Ishikawa (cell line): ENCODE measurements around the gene RNF125.

Experiments
- CEBPB ChIP-seq: IDR thresholded peaks from 2 replicates; pipeline ENCODE4 v1.6.1; 2012
- CREB1 ChIP-seq: IDR thresholded peaks from 2 replicates; pipeline ENCODE4 v1.6.1; 2012; ENCODE audit warnings: low read depth
- EGR1 ChIP-seq: IDR thresholded peaks from 2 replicates; pipeline ENCODE4 v1.6.1; 2012
- EP300 ChIP-seq: IDR thresholded peaks from 2 replicates; pipeline ENCODE4 v1.6.1; 2012; ENCODE audit warnings: borderline replicate concordance
- FOXM1 ChIP-seq: IDR thresholded peaks from 2 replicates; pipeline ENCODE4 v1.6.1; 2012; ENCODE audit warnings: low read depth, borderline replicate concordance
- MAX ChIP-seq: IDR thresholded peaks from 2 replicates; pipeline ENCODE4 v1.6.1; 2012
- NFIC ChIP-seq: IDR thresholded peaks from 2 replicates; pipeline ENCODE4 v1.6.1; 2012
- RAD21 ChIP-seq: IDR thresholded peaks from 2 replicates; pipeline ENCODE4 v1.6.1; 2012; ENCODE audit warnings: low read depth
- REST ChIP-seq: IDR thresholded peaks from 2 replicates; pipeline ENCODE4 v1.6.1; 2012; ENCODE audit warnings: low read depth, mild to moderate bottlenecking
- TAF1 ChIP-seq: IDR thresholded peaks from 2 replicates; pipeline ENCODE4 v1.6.1; 2012; ENCODE audit warnings: low read depth, mild to moderate bottlenecking
- TCF12 ChIP-seq: IDR thresholded peaks from 2 replicates; pipeline ENCODE4 v1.6.1; 2012; ENCODE audit warnings: low read depth
- TEAD4 ChIP-seq: IDR thresholded peaks from 2 replicates; pipeline ENCODE4 v1.6.1; 2012
- USF1 ChIP-seq: IDR thresholded peaks from 2 replicates; pipeline ENCODE4 v1.6.1; 2012
- YY1 ChIP-seq: IDR thresholded peaks from 2 replicates; pipeline ENCODE4 v1.6.1; 2012; ENCODE audit warnings: low read depth
- ZBTB7A ChIP-seq: IDR thresholded peaks from 2 replicates; pipeline ENCODE4 v1.6.1; 2012; ENCODE audit warnings: low read depth

Gene RNF125

GRCh38 chr18:32067375-32068167 lies 48.9 kb downstream of the RNF125 start:
- TF ChIP-seq USF1 (no peak), CREB1 (no peak), ZBTB7A (no peak)

GRCh38 chr18:32072321-32072720 lies 53.7 kb downstream of the RNF125 start:
- TF ChIP-seq USF1 (no peak), EGR1 (no peak), FOXM1 (no peak), CEBPB (no peak), TEAD4 (no peak), NFIC (no peak), RAD21 (peak; percentile 37; the same call in 1 of the 2 replicates)

- TF ChIP-seq YY1 (no peak), TAF1 (no peak), TEAD4 (no peak), ZBTB7A (no peak), MAX (no peak), REST (no peak), FOXM1 (no peak), CEBPB (no peak), EGR1 (no peak), RAD21 (no peak), TCF12 (no peak)
These were observed 55.6 kb downstream of the RNF125 start for GRCh38 chr18:32074206-32074605.

- TF ChIP-seq TEAD4 (no peak), YY1 (no peak), ZBTB7A (no peak)
These were observed 60.2 kb downstream of the RNF125 start for GRCh38 chr18:32078845-32079244.

GRCh38 chr18:32081881-32082280 lies 63.3 kb downstream of the RNF125 start:
- TF ChIP-seq CREB1 (no peak), TAF1 (no peak), RAD21 (no peak), YY1 (no peak), EGR1 (no peak), EP300 (no peak), NFIC (no peak), TCF12 (no peak), CEBPB (no peak), FOXM1 (no peak), USF1 (no peak), TEAD4 (no peak), ZBTB7A (no peak), MAX (no peak), REST (no peak)

- no peak for TF ChIP-seq EGR1
- TF ChIP-seq ZBTB7A, result no peak
- TF ChIP-seq TAF1, result no peak
- no peak for TF ChIP-seq NFIC
- TF ChIP-seq EP300, result no peak
- TF ChIP-seq USF1, result no peak
- no peak for TF ChIP-seq MAX
- no peak for TF ChIP-seq REST
- TF ChIP-seq YY1, result no peak
- no peak for TF ChIP-seq CEBPB
- no peak for TF ChIP-seq FOXM1
- no peak for TF ChIP-seq TCF12
- no peak for TF ChIP-seq RAD21
- TF ChIP-seq CREB1, result no peak
- TF ChIP-seq TEAD4, result no peak
These were observed 65.2 kb downstream of the RNF125 start for GRCh38 chr18:32083781-32084180.
